Activated gamma-delta T cell treated with anti-CD3 and anti-CD28 coated beads, Interleukin-2, amount 50 U/mL, for 16 hours (primary cell): Measurements from ENCODE around the gene CASP9.
"Not testable (repeated sequence)": the region's sequence is repeated elsewhere in the genome, so short reads cannot be mapped to it uniquely, and the experiment has no call there.

Experiments used
- DNase-seq: peaks from one replicate; pipeline ENCODE4 v3.0.0-alpha.2; 2020; ENCODE audit warnings: low read depth

CASP9 gene

GRCh38 chr1:15469361-15469760 is 54.7 kb downstream of the CASP9 start:
- DNase-seq = no peak

GRCh38 chr1:15468145-15468544 is 55.9 kb downstream of the CASP9 start:
- no peak for DNase-seq

GRCh38 chr1:15466955-15467625 is 56.9 kb downstream of the CASP9 start:
- DNase-seq = not testable (repeated sequence)

DNA sequence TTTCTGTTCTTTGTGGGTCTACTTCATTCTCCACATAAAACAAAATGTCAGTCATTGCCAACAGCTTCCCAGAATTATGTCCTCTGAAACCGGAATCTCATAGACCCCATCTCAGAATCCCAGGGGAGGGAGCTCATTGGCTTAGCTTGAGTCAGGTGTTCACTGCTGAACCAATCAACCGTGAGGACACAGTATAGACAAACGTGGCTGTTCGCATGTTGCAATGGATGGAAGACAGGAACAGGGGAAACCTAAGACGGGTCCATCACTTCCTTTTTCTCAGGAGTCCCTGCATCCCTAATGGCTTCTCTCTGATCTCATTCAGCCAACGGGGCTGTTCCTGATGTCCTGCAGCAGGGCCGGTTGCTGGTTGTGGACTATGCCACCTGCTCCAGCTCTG is 58.3 kb downstream of the CASP9 start:
- no peak for DNase-seq

DNA sequence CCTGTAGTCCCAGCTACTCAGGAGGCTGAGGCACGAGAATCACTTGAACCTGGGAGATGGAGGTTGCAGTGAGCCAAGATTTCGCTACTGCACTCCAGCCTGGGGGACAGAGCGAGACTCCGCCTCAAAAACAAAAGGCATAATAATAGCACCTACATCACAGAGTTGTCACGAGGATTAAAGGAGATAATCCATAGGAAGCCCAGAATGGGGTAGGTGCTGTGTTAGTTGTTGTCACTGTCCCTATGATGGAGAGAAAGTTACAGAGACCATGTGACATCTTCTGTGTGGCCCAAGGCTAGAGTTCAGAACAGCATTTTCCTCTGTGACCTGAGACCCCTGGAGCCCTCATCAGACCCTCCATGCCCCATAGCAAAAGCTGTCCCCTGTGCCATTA is 60.1 kb downstream of the CASP9 start:
- DNase-seq = not testable (repeated sequence)

DNA sequence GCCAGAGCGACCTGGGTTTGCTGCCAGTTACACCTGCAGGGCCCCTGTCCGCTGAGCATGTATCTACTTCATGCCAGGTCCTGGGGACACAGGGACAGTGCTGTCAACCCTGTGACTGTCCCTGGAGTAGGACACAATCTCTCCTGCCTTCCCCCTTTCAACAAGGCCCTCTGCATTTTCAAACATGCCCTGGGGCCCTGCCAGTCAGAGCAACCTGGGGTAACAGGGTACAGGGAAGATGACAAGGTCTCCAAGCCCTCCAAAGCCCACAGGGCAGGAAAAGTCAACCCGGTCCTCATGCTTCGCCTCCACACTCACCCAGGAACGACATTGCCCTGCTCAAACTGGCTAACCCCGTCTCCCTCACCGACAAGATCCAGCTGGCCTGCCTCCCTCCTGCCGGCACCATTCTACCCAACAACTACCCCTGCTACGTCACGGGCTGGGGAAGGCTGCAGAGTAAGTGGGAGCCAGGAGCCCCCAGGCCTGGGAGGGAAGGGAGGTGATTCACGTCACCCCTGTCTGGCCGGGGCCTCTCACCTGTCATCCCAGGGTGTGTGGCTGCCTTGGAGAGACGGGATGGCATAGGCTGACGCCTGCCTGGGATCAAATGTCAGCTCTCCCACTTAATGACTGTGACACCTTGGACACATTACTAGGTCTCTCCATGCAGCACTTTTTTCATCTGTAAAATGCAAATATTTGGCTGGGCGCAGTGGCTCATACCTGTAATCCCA is 60.8 kb downstream of the CASP9 start:
- DNase-seq = not testable (repeated sequence)

- DNase-seq = no peak
Observed at GRCh38 chr1:15460708-15461095, 63.3 kb downstream of the CASP9 start.

DNA sequence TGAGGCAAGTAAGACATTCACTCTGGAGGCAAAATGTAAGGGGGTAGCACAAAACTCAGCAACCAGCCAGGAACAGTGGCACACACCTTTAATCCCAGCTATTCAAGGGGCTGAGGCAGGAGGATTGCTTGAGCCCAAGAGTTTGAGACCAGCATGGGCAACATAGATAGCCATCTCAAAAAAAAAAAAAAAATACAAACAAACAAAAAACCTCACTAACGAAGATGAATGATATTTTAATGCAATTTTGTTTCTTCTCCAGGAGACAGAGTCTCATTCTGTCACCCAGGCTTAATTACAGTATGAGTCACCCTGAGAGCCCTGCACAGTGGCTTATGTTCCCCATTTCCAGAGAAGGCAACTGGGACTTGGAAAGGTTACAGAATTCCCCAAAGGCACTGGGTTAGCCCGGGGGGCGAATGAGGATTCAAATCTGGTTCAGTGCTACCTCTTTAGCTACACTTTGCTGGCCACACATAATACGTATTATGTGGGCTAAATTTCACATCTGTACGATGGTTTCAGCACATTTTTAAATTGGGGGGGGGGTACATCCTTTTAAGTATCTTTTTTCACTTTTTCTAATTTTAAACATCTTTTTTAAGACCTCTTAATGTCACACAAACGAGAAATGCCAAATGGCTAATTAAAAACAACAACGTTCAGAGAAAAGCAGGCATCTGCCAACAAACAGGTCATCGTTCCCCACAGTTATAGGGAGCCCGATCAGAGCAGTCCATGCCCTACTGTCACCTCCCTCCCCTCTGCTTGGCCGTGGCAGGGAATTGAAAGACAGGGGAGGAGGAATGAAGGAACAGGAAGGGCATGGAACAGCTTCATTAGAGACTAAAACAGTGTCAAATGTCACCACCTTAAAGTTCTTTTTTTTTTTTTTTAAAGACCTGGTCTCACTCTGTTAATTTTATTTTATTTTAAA is 64.0 kb downstream of the CASP9 start:
- DNase-seq = no peak

DNA sequence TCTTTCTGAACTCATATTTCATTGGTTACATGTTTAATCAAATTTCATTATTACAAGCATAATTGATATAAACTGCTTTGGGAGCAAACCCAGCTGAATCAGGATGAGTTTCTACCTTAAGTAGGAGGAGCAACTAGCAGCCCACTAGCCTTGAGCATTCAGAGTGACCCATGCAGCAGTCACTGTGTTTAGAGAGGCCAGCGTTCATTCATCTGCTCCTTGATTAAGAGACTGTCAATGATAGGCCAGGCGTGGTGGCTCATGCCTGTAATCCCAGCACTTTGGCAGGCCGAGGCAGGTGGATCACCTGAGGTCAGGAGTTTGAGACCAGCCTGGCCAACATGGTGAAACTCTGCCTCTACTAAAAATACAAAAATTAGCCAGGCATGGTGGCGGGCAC is 65.6 kb downstream of the CASP9 start:
- not testable (repeated sequence) for DNase-seq

DNA sequence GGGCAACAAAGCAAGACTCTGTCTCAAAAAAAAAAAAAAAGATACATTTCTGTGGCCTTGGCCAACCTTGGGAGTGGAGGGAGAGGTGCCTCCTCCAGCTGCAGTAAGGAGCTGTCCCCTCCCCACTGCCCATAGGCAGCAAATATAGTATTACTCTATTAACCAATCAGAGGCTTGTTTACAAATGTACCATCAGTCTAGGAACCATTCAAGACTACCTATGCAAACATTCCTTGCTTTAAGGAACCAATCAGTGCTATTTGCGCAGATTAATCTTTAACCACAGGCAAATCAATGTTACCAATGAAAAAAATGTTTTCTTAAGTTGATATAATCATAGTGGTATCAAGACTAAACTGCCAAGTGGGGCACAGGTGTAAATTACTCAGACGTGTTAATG is 66.4 kb downstream of the CASP9 start:
- DNase-seq = no peak

DNA sequence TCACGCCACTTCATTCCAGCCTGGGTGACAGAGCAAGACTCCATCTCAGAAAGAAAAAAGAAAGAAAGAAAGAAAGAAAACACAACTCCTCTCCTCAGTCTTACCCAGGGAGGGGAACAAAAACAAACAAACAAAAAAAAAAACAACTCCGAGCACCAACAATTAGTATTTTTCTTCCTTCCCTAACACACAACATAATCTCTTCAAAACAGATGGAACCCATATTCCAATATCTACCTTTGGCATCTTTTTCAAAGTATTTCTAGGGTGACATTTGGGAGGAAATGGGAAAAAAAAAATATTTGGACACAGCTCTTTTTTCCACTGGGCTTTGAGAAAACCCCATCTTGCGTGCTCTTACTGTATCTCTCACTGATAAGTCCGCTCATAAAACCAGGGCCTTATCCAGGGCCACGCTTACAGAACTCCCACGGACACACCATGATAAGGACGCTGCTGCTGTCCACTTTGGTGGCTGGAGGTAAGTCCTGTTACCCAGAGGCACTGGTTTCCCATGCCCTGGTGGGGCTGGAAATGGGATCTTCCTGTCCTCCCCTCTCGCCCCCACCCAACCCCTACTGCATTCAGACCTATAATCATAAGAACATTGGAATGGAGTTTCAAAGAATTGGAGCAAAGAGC is 67.6 kb downstream of the CASP9 start, which contains the start of gene CELA2A:
Gene CELA2A (plus strand): TSS at position 420 of the 642 bp plus-strand sequence. CDS start 22 bp downstream, at position 442.
- DNase-seq = no peak

- DNase-seq = no peak
Observed at GRCh38 chr1:15455522-15455921, 68.5 kb downstream of the CASP9 start.

- no peak for DNase-seq
Observed at GRCh38 chr1:15454256-15454655, 69.8 kb downstream of the CASP9 start.

GRCh38 chr1:15453734-15454133 is 70.3 kb downstream of the CASP9 start:
- no peak for DNase-seq

GRCh38 chr1:15452866-15453571 is 71.0 kb downstream of the CASP9 start:
- DNase-seq = no peak

DNA sequence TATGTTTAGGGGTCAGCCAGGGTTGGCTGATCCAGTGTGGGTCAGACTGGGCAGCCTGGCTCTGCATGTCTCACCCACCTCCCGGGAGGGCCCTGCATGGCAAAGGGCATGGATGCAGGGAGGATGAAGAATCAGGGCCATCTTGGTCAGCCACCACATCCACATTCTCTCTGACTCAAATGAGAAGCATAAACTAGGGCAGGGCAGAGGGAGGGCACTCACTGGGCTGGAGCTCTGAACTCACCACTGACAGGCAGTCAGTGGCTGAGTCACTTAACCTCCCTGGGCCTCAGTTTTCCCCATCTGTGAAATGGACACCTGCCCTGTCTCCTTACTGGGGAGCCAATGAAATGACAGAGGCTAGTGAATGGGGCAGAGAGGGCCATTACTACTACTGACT is 71.8 kb downstream of the CASP9 start:
- DNase-seq = no peak

- no peak for DNase-seq
Observed at GRCh38 chr1:15451014-15451722, 72.8 kb downstream of the CASP9 start.

- no peak for DNase-seq
Observed at GRCh38 chr1:15449567-15449966, 74.4 kb downstream of the CASP9 start.

GRCh38 chr1:15448877-15449462 is 75.0 kb downstream of the CASP9 start:
- DNase-seq = no peak

DNA sequence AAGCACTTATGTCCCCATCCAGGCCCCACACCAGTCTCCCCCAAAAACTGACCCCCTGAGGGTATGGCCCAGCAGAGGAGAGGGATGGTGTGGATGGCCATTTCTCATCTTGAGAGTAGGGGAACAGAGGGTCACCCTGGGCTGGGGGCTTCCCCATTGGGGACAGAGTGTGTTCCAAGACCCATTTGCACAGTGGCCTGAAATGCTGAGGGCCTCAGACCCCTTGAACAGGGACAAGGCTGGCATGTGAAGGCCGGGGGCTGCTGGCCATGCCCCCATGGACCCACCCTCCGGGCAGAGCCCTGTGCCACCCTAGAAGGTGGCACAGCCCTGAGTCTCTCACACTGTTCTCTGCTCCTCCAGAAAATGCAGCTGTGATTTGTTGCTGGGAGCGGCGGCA is 77.8 kb downstream of the CASP9 start:
- DNase-seq = no peak
